ENCODE measurements around the gene KDM2B.

GRCh38 chr12:121626087-121626852 is 45.4 kb upstream of the KDM2B start, which contains the start of gene ORAI1:
- TF ChIP-seq POLR2A (IDR thresholded peaks at IDR 0.05; ENCODE audit: low read length) (peak; percentile 76), GATA1 (IDR thresholded peaks at IDR 0.05; ENCODE audit: low read depth, low read length) (no peak)
